Medulla oblongata (tissue), 1 donor: Measurements from ENCODE around the gene ASPA.
"Not testable (repeated sequence)": the region's sequence is repeated elsewhere in the genome, so short reads cannot be mapped to it uniquely, and the experiment has no call there.

Source experiments
- DNase-seq: peaks from one replicate; pipeline ENCODE4 v3.0.0-alpha.2; 2015; ENCODE audit errors: extremely low spot score

ASPA gene

GRCh38 chr17:3507869-3508268 lies 32.1 kb downstream of the ASPA start:
- DNase-seq: no peak

GRCh38 chr17:3510090-3510489 lies 34.3 kb downstream of the ASPA start:
- no peak for DNase-seq

DNA sequence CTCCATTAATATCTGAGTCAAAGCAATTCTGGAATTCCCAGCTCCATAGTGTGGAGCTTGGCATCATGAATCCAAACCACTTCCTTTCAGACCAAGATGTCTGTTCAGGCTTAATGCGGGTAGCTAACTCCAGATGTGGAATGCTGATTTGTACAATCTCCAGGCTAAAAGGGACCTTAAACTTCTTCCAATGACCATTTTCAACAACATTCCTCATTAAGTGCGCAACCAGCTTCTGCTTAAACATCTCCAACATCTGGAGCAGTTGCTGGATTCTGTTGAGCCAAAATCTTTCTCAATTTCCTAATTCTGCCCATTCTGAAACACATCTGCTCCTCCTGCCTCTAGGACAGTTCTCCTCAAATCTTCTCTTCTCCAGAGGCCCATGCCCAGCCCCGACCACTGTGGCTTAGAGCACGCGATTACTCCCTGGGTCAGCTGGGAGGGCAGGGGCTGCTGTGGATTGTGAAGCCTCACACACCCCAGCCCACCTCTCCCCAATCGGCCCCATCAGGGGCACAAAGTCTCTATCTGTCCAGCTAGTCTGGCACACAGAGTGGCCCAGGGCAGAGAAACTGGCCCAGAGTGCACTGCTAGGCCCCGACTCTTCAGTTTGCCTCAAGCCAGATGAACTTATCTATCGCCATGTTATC lies 36.2 kb downstream of the ASPA start:
- DNase-seq: no peak

- DNase-seq: peak; percentile 94
These were observed 36.8 kb downstream of the ASPA start for GRCh38 chr17:3512505-3513171.

DNA sequence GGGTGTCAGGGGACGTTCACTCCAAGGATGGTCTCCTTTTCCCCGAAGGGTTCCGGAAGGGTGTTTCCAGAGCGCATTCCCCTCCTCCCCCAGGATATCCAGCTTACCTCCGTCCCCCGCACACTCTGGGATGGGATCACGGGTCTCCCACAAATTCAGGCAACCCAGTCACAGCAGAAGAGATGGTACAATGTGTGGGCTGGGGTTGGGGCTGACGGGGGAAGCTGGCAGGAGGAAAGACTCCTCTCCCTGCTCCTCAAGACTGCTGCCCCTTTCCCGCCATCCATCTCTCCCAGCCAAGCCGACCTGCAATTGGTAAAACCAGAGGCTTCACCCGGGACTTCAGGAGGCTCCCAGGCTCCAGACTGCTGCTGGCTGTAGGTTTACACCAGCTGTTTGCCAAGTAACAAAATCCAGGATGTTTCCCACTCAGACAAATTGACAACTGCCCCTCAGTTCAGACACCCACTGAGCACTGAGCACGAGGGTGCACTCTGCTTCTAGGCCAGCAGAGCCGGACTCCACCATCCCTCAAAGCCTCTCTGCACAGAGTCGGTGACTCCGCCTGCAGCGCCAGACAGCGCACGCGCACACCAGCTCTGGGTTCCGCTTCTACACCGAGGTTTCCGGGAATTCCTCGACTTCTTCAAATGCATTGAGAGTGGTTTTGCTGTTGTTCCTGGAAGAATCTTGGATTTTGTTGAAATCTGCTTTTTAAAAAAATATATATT lies 37.7 kb downstream of the ASPA start:
- DNase-seq: no peak

DNA sequence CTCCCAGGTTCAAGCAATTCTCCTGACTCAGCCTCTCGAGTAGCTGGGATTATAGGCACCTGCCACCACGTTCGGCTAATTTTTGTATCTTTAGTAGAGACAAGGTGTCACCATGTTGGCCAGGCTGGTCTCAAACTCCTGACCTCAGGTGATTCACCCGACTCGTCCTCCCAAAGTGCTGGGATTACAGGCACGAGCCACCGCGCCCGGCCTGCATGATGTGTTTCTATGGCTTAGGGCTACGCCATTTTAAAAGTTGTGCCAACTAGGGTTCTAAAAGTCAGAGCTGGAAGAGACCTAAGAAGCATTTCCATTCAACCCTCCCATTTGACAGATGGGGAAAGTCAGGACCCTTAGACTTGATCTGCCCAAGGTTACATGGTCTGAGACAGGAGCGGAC lies 38.4 kb downstream of the ASPA start:
- DNase-seq: not testable (repeated sequence)

- DNase-seq: no peak
These were observed 39.1 kb downstream of the ASPA start for GRCh38 chr17:3514873-3515272.

- not testable (repeated sequence) for DNase-seq
These were observed 43.7 kb downstream of the ASPA start for GRCh38 chr17:3519472-3519871.

DNA sequence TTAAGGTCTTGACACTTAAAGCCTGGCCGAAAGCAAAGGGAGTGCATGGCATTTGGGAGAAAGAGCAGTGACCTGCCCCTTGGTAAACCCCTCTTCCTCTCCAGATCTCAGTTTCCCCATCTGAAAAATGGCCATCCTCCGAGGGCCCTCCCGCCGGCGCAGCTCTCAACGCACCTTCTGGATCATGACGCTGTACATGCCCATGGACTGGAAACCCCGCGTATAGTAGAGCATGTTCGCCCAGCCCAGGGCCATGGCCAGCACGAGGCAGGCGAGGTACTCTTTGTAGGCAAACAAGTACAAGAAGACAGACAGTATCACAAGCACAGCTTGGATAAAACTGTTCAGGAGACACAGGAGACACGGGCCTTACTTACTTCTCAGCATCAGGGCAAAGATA lies 48.2 kb downstream of the ASPA start:
- no peak for DNase-seq

GRCh38 chr17:3526491-3526890 lies 50.7 kb downstream of the ASPA start:
- DNase-seq: no peak

- no peak for DNase-seq
These were observed 51.2 kb downstream of the ASPA start for GRCh38 chr17:3526971-3527370.

- DNase-seq: no peak
These were observed 51.7 kb downstream of the ASPA start for GRCh38 chr17:3527468-3527867.

DNA sequence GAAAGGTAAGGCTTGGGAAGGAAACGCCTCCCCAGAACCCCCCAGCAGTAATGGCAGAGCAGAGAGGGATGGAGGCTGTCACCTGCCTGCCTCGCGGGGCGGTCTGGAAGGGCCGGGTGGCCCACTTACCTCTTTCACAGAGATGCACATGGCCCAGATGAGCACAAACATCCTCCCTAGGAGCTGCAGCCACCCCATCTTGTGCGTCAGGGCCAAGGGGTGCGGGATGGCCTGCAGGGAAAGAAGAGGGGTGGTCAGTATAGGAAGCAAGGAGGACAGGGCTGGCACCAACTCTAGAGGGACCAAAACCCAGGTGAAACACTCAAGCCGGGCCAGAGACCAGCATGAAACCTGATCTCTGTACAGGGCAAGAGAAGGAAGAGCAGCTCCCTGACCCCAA lies 52.1 kb downstream of the ASPA start:
- DNase-seq: no peak

- DNase-seq: no peak
These were observed 52.6 kb downstream of the ASPA start for GRCh38 chr17:3528403-3528851.

- no peak for DNase-seq
These were observed 53.2 kb downstream of the ASPA start for GRCh38 chr17:3528880-3529511.

GRCh38 chr17:3529817-3530741 lies 54.3 kb downstream of the ASPA start:
- peak; percentile 69 for DNase-seq

DNA sequence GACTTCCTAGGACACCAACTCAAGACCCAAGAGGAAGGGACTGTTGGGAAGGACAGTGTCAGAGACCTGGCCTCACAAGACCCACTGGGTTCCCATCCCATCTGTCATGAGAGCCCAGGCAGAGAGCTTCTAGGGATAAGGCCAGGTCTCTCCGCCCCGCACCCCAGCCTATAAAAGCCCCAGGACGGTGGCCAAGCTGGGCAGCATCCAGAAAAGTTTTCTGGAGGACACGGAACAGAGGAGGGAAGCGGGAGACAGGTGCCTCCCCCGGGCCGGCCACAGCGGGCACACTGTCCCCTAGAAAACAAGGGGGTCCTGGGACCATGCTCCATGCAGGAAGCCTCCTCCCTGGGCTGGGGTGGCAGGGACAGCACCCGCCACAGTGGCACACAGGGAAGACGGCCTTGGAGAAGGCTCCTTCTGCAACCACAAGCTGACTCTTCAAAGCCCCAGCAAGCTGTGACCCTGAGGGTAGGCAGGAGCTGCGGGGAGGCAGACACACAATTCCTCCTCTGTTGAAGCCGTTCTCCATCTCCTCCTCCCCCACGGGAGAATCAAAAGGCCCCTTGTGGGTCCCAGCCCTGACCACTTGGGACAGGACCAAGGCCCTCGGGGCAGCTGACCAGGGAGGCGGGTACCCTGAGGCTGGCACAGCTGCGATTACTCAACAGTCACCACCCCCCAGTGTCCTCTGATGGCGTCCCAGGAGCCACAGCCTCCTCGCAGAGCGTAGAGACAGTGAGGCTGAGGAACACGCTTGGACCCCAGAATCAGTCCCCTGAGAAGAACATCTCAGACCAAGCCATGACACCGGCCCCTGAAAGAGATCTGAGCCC lies 55.7 kb downstream of the ASPA start:
- DNase-seq: peak; percentile 98

- no peak for DNase-seq
These were observed 56.5 kb downstream of the ASPA start for GRCh38 chr17:3532106-3532858.

- no peak for DNase-seq
These were observed 57.0 kb downstream of the ASPA start for GRCh38 chr17:3532859-3533142.

DNA sequence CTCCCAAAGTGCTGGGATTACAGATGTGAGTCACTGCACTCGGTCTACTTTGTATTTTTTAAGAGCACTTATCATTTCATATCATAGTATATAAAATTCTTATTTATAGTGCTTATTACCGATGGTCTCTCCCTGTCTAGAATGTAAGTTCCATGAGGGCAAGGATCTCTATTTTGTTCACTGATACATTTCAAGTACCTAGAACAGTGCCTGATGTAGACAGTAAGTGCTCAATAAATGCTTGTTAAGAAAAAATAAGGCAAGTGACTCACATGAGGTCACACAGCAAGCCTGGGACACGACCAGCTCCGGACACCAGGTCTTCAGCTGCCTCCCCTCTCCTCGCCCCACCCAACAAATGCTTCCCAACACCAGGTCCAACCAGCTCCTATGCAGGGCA lies 58.0 kb downstream of the ASPA start:
- DNase-seq: no peak
